IMR-90 (cell line): ENCODE results near the gene KIAA0319L. TPM values are rescaled to one million over a fixed set of nuclear protein-coding genes. Genes with fewer than 3 reads are reported as not detected.

Source experiments
- ATAC-seq: fragments of 200-7000 bp; cut with Tn5 transposase; 2 replicates; pipeline ENCODE4 v1.9.1; 2020; ENCODE audit warnings: low read depth, mild to moderate bottlenecking, moderate library complexity
- BruUV-seq: library from RNA; stranded (reverse); fragments of 400-500 nt; replicated peaks from 2 replicates; lab custom pipeline; 2021; lab: Mats Ljungman, UMichigan
- CTCF ChIA-PET: fragments of 300-600 bp; formaldehyde crosslinking; extraction: SDS; loops from one replicate; lab custom pipeline; 2021; ENCODE audit warnings: antibody characterized with exemption; lab: Yijun Ruan, JAX
- POLR2A ChIA-PET: fragments of 300-600 bp; sonication (Branson Sonifier 250); formaldehyde crosslinking; loops from one replicate; lab custom pipeline; 2022; ENCODE audit warnings: antibody characterized with exemption; ENCODE audit not compliant: unreplicated experiment; lab: Charles Lee
- DNase-seq: peaks from one replicate; pipeline ENCODE4 v3.0.0; 2013
- H2AFZ ChIP-seq: replicated peaks from 2 replicates; pipeline ENCODE3; 2013; ENCODE audit warnings: low read length, mild to moderate bottlenecking; ENCODE audit not compliant: poor library complexity
- H2AK5ac ChIP-seq: 2 replicates; pipeline ENCODE4 v1.6.1; 2013; ENCODE audit warnings: low read depth, low read length, inconsistent platforms
- H2AK9ac ChIP-seq: replicated peaks from 2 replicates; pipeline ENCODE3; 2013; ENCODE audit warnings: mild to moderate bottlenecking, low read depth, low read length, moderate library complexity; ENCODE audit not compliant: poor library complexity
- H2BK120ac ChIP-seq: 2 replicates; pipeline ENCODE4 v1.6.1; 2013; ENCODE audit warnings: low read depth, low read length, inconsistent platforms
- H2BK15ac ChIP-seq: 3 replicates; pipeline ENCODE4 v1.6.1; 2013; ENCODE audit warnings: low read depth, low read length, inconsistent platforms
- H2BK20ac ChIP-seq: 2 replicates; pipeline ENCODE4 v1.6.1; 2013; ENCODE audit warnings: low read depth, mild to moderate bottlenecking, inconsistent platforms, low read length, moderate library complexity
- H2BK5ac ChIP-seq: 2 replicates; pipeline ENCODE4 v1.6.1; 2013; ENCODE audit warnings: mild to moderate bottlenecking, low read depth, low read length, inconsistent platforms; ENCODE audit not compliant: poor library complexity, severe bottlenecking
- H3K14ac ChIP-seq: replicated peaks from 2 replicates; pipeline ENCODE4 v1.6.1; 2013; ENCODE audit warnings: low read depth, low read length, inconsistent platforms
- H3K18ac ChIP-seq: 2 replicates; pipeline ENCODE4 v1.6.1; 2013; ENCODE audit warnings: low read depth, low read length, control low read depth
- H3K23ac ChIP-seq: 2 replicates; pipeline ENCODE4 v1.6.1; 2013; ENCODE audit warnings: low read depth, low read length, inconsistent platforms
- H3K27ac ChIP-seq: 2 replicates; pipeline ENCODE4 v1.5.1; 2013; ENCODE audit warnings: mild to moderate bottlenecking, control low read depth, low read length; ENCODE audit not compliant: insufficient read depth
- H3K27me3 ChIP-seq: 2 replicates; pipeline ENCODE4 v1.6.1; 2013; ENCODE audit warnings: low read length; ENCODE audit not compliant: control insufficient read depth, insufficient read depth
- H3K36me3 ChIP-seq: 2 replicates; pipeline ENCODE4 v1.6.1; 2013; ENCODE audit warnings: low read length, mixed read lengths; ENCODE audit not compliant: control insufficient read depth, insufficient read depth
- H3K4ac ChIP-seq: 2 replicates; pipeline ENCODE4 v1.6.1; 2013; ENCODE audit warnings: low read depth, low read length, inconsistent platforms
- H3K4me1 ChIP-seq: 2 replicates; pipeline ENCODE4 v1.6.1; 2013; ENCODE audit warnings: low read length, mixed read lengths; ENCODE audit not compliant: control insufficient read depth, insufficient read depth
- H3K4me2 ChIP-seq: 2 replicates; pipeline ENCODE4 v1.6.1; 2013; ENCODE audit warnings: low read depth, mild to moderate bottlenecking, control low read depth, low read length, moderate library complexity
- H3K4me3 ChIP-seq: 2 replicates; pipeline ENCODE4 v1.5.1; 2013; ENCODE audit warnings: low read depth, mild to moderate bottlenecking, control low read depth, low read length, moderate library complexity; ENCODE audit not compliant: insufficient read depth
- H3K56ac ChIP-seq: 2 replicates; pipeline ENCODE4 v1.6.1; 2013; ENCODE audit warnings: low read length, inconsistent platforms; ENCODE audit not compliant: insufficient read depth; ENCODE audit errors: extremely low read depth
- H3K79me1 ChIP-seq, 2 experiments: 2 replicates each; pipeline ENCODE4 v1.6.1; 2013; ENCODE audit warnings: low read length in 2 of 2, inconsistent platforms in 1 of 2, low read depth in 1 of 2
- H3K9ac ChIP-seq: 2 replicates; pipeline ENCODE4 v1.6.1; 2013; ENCODE audit warnings: low read depth, low read length, control low read depth
- H3K9me1 ChIP-seq: 2 replicates; pipeline ENCODE4 v1.6.1; 2013; ENCODE audit warnings: low read length, inconsistent platforms; ENCODE audit not compliant: insufficient read depth
- H3K9me3 ChIP-seq: 2 replicates; pipeline ENCODE4 v1.6.1; 2013; ENCODE audit warnings: low read length; ENCODE audit not compliant: control insufficient read depth, insufficient read depth
- H4K20me1 ChIP-seq: 2 replicates; pipeline ENCODE4 v1.6.1; 2013; ENCODE audit warnings: low read length, inconsistent platforms; ENCODE audit not compliant: insufficient read depth
- H4K5ac ChIP-seq: 2 replicates; pipeline ENCODE4 v1.6.1; 2013; ENCODE audit warnings: mild to moderate bottlenecking, low read depth, low read length, control low read depth
- H4K8ac ChIP-seq, 2 experiments: 2 replicates each; pipeline ENCODE4 v1.6.1; 2013; ENCODE audit warnings: low read depth in 2 of 2, low read length in 2 of 2, control low read depth in 1 of 2, inconsistent platforms in 1 of 2
- H4K91ac ChIP-seq: 2 replicates; pipeline ENCODE4 v1.6.1; 2013; ENCODE audit warnings: low read depth, low read length, inconsistent platforms; ENCODE audit not compliant: insufficient read depth
- BHLHE40 ChIP-seq: fragments of 150-350 bp; IDR thresholded peaks from 2 replicates; pipeline ENCODE4 v1.6.1; 2016; ENCODE audit warnings: mild to moderate bottlenecking, low read depth, low read length
- CEBPB ChIP-seq: IDR thresholded peaks from 2 replicates; pipeline ENCODE4 v1.6.1; 2012; ENCODE audit warnings: low read depth, low read length, improper control_type of control experiment
- CHD1 ChIP-seq: IDR thresholded peaks from 2 replicates; pipeline ENCODE4 v1.6.1; 2012; ENCODE audit warnings: low read depth, low read length, improper control_type of control experiment
- CTCF ChIP-seq: conservative IDR thresholded peaks from 2 replicates; pipeline ENCODE4 v1.5.1; 2012; ENCODE audit warnings: mild to moderate bottlenecking, low read depth, low read length, improper control_type of control experiment
- ELK1 ChIP-seq: fragments of 150-350 bp; IDR thresholded peaks from 2 replicates; pipeline ENCODE4 v1.6.1; 2016; ENCODE audit warnings: low read depth, mild to moderate bottlenecking, low read length, moderate library complexity, borderline replicate concordance
- FOS ChIP-seq: fragments of 150-350 bp; IDR thresholded peaks from 2 replicates; pipeline ENCODE4 v1.6.1; 2016; ENCODE audit warnings: low read depth, low read length
- MAZ ChIP-seq: IDR thresholded peaks from 2 replicates; pipeline ENCODE4 v1.6.1; 2012; ENCODE audit warnings: low read depth, mild to moderate bottlenecking, low read length, improper control_type of control experiment, moderate library complexity, borderline replicate concordance
- MXI1 ChIP-seq: IDR thresholded peaks from 2 replicates; pipeline ENCODE4 v1.6.1; 2012; ENCODE audit warnings: low read depth, mild to moderate bottlenecking, low read length, moderate library complexity, borderline replicate concordance
- NFE2L2 ChIP-seq: fragments of 150-350 bp; IDR thresholded peaks from 2 replicates; pipeline ENCODE4 v1.6.1; 2016; ENCODE audit warnings: low read depth, mild to moderate bottlenecking, low read length
- POLR2A ChIP-seq: IDR thresholded peaks from 2 replicates; pipeline ENCODE4 v1.6.1; 2012; ENCODE audit warnings: mild to moderate bottlenecking, low read depth, low read length
- RAD21 ChIP-seq: IDR thresholded peaks from 2 replicates; pipeline ENCODE4 v1.6.1; 2012; ENCODE audit warnings: low read length, improper control_type of control experiment
- RFX5 ChIP-seq: IDR thresholded peaks from 2 replicates; pipeline ENCODE4 v1.8.0; 2012; ENCODE audit warnings: low read depth, mild to moderate bottlenecking, low read length, moderate library complexity
- SMC3 ChIP-seq: fragments of 150-350 bp; IDR thresholded peaks from 2 replicates; pipeline ENCODE4 v1.6.1; 2016; ENCODE audit warnings: low read depth, mild to moderate bottlenecking, antibody characterized with exemption, low read length, moderate library complexity
- USF2 ChIP-seq: fragments of 150-350 bp; IDR thresholded peaks from 2 replicates; pipeline ENCODE4 v1.6.1; 2017; ENCODE audit warnings: mild to moderate bottlenecking, antibody characterized with exemption, low read length, low read depth
- WGBS, 2 experiments: methylation state at CpG; one replicate each; pipeline versions ENCODE4 v1.1.5 to v1.1.7; 2013; ENCODE audit warnings: missing lambda C conversion rate in 2 of 2; ENCODE audit not compliant: insufficient read length in 1 of 2; ENCODE audit errors: extremely low coverage in 2 of 2; 5-methylcytosine and 5-hydroxymethylcytosine counted together
- dilution Hi-C: fragments of 300-500 bp; cut with HindIII; formaldehyde crosslinking; loops from one replicate; pipeline ENCODE4 v1.14.3; 2018; ENCODE audit warnings: low sequenced_read_pairs; ENCODE audit not compliant: unreplicated experiment
- in situ Hi-C: fragments of 300-500 bp; cut with MboI; formaldehyde crosslinking; loops from 3 replicates; pipeline ENCODE4 v1.14.3; 2019; ENCODE audit warnings: low sequenced_read_pairs, inconsistent platforms, mixed read lengths
- intact Hi-C: fragments of 100-400 bp; cut with micrococcal nuclease; formaldehyde crosslinking; loops from 2 replicates; pipeline ENCODE4 v1.10.0; 2022
- polyA plus RNA-seq, 3 experiments: library from polyadenylated mRNA; depleted of rRNA; stranded (reverse); fragments of >200 nt; gene quantifications; 2 replicates each; pipeline ENCODE4 v1.2.3, GENCODE V29; 2012; ENCODE audit warnings: low replicate concordance in 1 of 3
- total RNA-seq: library from RNA; depleted of rRNA; stranded (reverse); fragments of >200 nt; gene quantifications from 2 replicates; pipeline ENCODE4 v1.2.3, GENCODE V29; 2012

The KIAA0319L gene
- total and polyA plus RNA-seq, 2 of the 4 experiments (the other 2 are of a cell fraction): 38.0 to 49.8 TPM

- H3K4ac ChIP-seq: no peak overlapping the region
- no peak overlapping the region for H2BK5ac ChIP-seq
- H3K9me1 ChIP-seq: no peaks in the 10 kb centered on the region
- H3K18ac ChIP-seq: no peak overlapping the region
- H2AFZ ChIP-seq: no peak overlapping the region
- H3K23ac ChIP-seq: no peak overlapping the region
- H3K27ac ChIP-seq: no peak overlapping the region
- ChIA-PET POLR2A (interaction anchor here (1.1 kb wide), 1 partner anchor 110 kb away, joined by 4 read pairs; no protein-coding TSS in a partner anchor), CTCF (interaction anchor here (1.2 kb wide), 1 partner anchor 112 kb away, joined by 3 read pairs; no protein-coding TSS in a partner anchor)
- no peak overlapping the region for H4K5ac ChIP-seq
- H3K27me3 ChIP-seq: no peaks in the 10 kb centered on the region
- H4K91ac ChIP-seq: no peak overlapping the region
- no peak overlapping the region for H2AK5ac ChIP-seq
- no peak for TF ChIP-seq MAZ
- TF ChIP-seq USF2: no peak
- TF ChIP-seq MXI1: no peak
- no peak for TF ChIP-seq CTCF
- no peak for TF ChIP-seq ELK1
- TF ChIP-seq SMC3: no peak
- no peak for TF ChIP-seq RFX5
- TF ChIP-seq BHLHE40: no peak
- TF ChIP-seq NFE2L2: no peak
- TF ChIP-seq POLR2A: no peak
- no peak for TF ChIP-seq FOS
- TF ChIP-seq RAD21: no peak
- TF ChIP-seq CHD1: no peak
- TF ChIP-seq CEBPB: no peak
- H2BK20ac ChIP-seq: no peak overlapping the region
- peaks cover 39% of the 10 kb centered on the region for H3K36me3 ChIP-seq
- H3K9ac ChIP-seq: no peak overlapping the region
- no peak overlapping the region for H3K14ac ChIP-seq
- H3K79me1 ChIP-seq: peaks cover 6 to 37% of the 10 kb centered on the region in 2 experiments
- H3K9me3 ChIP-seq: no peaks in the 10 kb centered on the region
- no peak overlapping the region for H3K56ac ChIP-seq
- 86% methylated on average over 7 of the region's 15 CpGs; no CpG with 5 or more reads in 1 of the 2 experiments for WGBS, 2 experiments
- H3K4me1 ChIP-seq: peaks cover 5% of the 10 kb centered on the region; the same call in 1 of the 2 replicates
- H2BK120ac ChIP-seq: no peak overlapping the region
- no TSS peak for BruUV-seq
- no peak overlapping the region for H2BK15ac ChIP-seq
- DNase-seq (no peak), ATAC-seq (no peak)
- no peak overlapping the region for H3K4me2 ChIP-seq
- H4K8ac ChIP-seq: no peak overlapping the region
- no peak overlapping the region for H3K4me3 ChIP-seq
- H4K20me1 ChIP-seq: peaks cover 42% of the 10 kb centered on the region
- no peak overlapping the region for H2AK9ac ChIP-seq
- in situ Hi-C loops (loop anchor here (5.0 to 10.0 kb wide), 2 partner anchors 110 to 367 kb away; partner anchors contain the start of gene SFPQ), dilution Hi-C loops (no loop called here), intact Hi-C loops (no loop called here)
These were observed 4.9 kb upstream of the KIAA0319L start for GRCh38 chr1:35561972-35562680.
